A549 (cell line): Measurements from ENCODE around the gene FUBP1. TPM values are rescaled to one million over a fixed set of nuclear protein-coding genes. Genes with fewer than 3 reads are reported as not detected.

Experiments used
- ATAC-seq, 2 experiments: fragments of 200-7000 bp in 1 of 2; fragments of >200 bp in 1 of 2; cut with Nextera tagmentation in 1 of 2; cut with Tn5 transposase in 1 of 2; 3 replicates each; pipeline versions ENCODE4 v1.8.0 to v1.9.1; 2018 to 2020; ENCODE audit warnings: mild to moderate bottlenecking in 1 of 2, moderate library complexity in 1 of 2
- CTCF ChIA-PET: fragments of 300-600 bp; sonication (Branson Sonifier 250); formaldehyde crosslinking; extraction: SDS; loops from one replicate; lab custom pipeline; 2021; ENCODE audit warnings: antibody characterized with exemption, inconsistent platforms; lab: Yijun Ruan, JAX
- POLR2A ChIA-PET: fragments of 350-600 bp; formaldehyde crosslinking; extraction: SDS; loops from one replicate; lab custom pipeline; 2021; ENCODE audit warnings: antibody characterized with exemption, inconsistent platforms; lab: Yijun Ruan, JAX
- DNase-seq, 2 experiments: peaks; one replicate each; pipeline versions ENCODE4 v3.0.0 to v3.0.0-alpha.2; 2011 to 2016; ENCODE audit warnings: low read depth in 1 of 2, low spot score in 1 of 2
- FAIRE-seq: peaks from 2 replicates; lab custom pipeline; 2011; peaks lifted over from hg19 to GRCh38; lab: Jason Lieb, UNC
- H3K27ac ChIP-seq, 2 experiments: fragments of >200 bp; sonication (Bioruptor Twin); formaldehyde crosslinking; 3 replicates each; pipeline ENCODE4 v1.5.1; 2016 to 2017
- H3K4me1 ChIP-seq: fragments of >200 bp; sonication (Bioruptor Twin); formaldehyde crosslinking; 3 replicates; pipeline ENCODE4 v1.6.1; 2016
- H3K4me2 ChIP-seq: fragments of >200 bp; sonication (Bioruptor Twin); formaldehyde crosslinking; 3 replicates; pipeline ENCODE4 v1.6.1; 2016
- H3K4me3 ChIP-seq: fragments of >200 bp; sonication (Bioruptor Twin); formaldehyde crosslinking; 3 replicates; pipeline ENCODE4 v1.5.1; 2016
- H3K9me3 ChIP-seq: fragments of >200 bp; sonication (Bioruptor Twin); formaldehyde crosslinking; 3 replicates; pipeline ENCODE4 v1.6.1; 2016
- ATOH8 ChIP-seq: fragments of 250-450 bp; sonication (Bioruptor Pico); IDR thresholded peaks from 2 replicates; pipeline ENCODE4 v1.5.0; 2020; ENCODE audit warnings: low read depth, mild to moderate bottlenecking, moderate library complexity
- CBX2 ChIP-seq: fragments of 200-600 bp; sonication (generic); IDR thresholded peaks from 2 replicates; pipeline ENCODE4 v1.6.1; 2016; ENCODE audit warnings: low read depth, mild to moderate bottlenecking, borderline replicate concordance
- ELK1 ChIP-seq: fragments of 150-350 bp; IDR thresholded peaks from 2 replicates; pipeline ENCODE4 v1.6.1; 2014; ENCODE audit warnings: low read depth, mild to moderate bottlenecking, low read length
- HDAC2 ChIP-seq: fragments of 200-600 bp; sonication (generic); IDR thresholded peaks from 2 replicates; pipeline ENCODE4 v1.6.1; 2016
- HOXA7 ChIP-seq: fragments of 250-450 bp; sonication (Bioruptor Pico); IDR thresholded peaks from 2 replicates; pipeline ENCODE4 v1.5.0; 2020; ENCODE audit warnings: mild to moderate bottlenecking, moderate library complexity
- MAFK ChIP-seq: fragments of 450-650 bp; IDR thresholded peaks from 2 replicates; pipeline ENCODE4 v1.6.1; 2014; ENCODE audit not compliant: partially characterized antibody
- MAZ ChIP-seq: fragments of 150-350 bp; IDR thresholded peaks from 2 replicates; pipeline ENCODE4 v1.6.1; 2014; ENCODE audit warnings: antibody characterized with exemption, low read depth, low read length, borderline replicate concordance
- MYC ChIP-seq: IDR thresholded peaks from 2 replicates; pipeline ENCODE4 v1.6.1; 2012; ENCODE audit warnings: mild to moderate bottlenecking, inconsistent platforms, low read length, improper control_type of control experiment, borderline replicate concordance
- POLR2A ChIP-seq: IDR thresholded peaks from 2 replicates; pipeline ENCODE4 v1.6.1; 2012; ENCODE audit warnings: mild to moderate bottlenecking, low read length
- RAD21 ChIP-seq, 2 experiments: fragments of >200 bp in 1 of 2; sonication (Bioruptor Twin) in 1 of 2; formaldehyde crosslinking in 1 of 2; IDR thresholded peaks in 1 of 2; conservative IDR thresholded peaks in 1 of 2; 2 replicates in 1 of 2; 3 replicates in 1 of 2; pipeline ENCODE4 v1.6.1; 2012 to 2018; ENCODE audit warnings: inconsistent platforms in 1 of 2
- RARB ChIP-seq: fragments of 250-450 bp; sonication (Bioruptor Pico); IDR thresholded peaks from 2 replicates; pipeline ENCODE4 v1.8.0; 2021; ENCODE audit warnings: mild to moderate bottlenecking, moderate library complexity
- RCOR1 ChIP-seq: fragments of 150-350 bp; IDR thresholded peaks from 2 replicates; pipeline ENCODE4 v1.6.1; 2014; ENCODE audit warnings: antibody characterized with exemption, low read length, low read depth
- RFX5 ChIP-seq: fragments of 450-650 bp; IDR thresholded peaks from 2 replicates; pipeline ENCODE4 v1.7.1; 2014; ENCODE audit warnings: antibody characterized with exemption, mild to moderate bottlenecking, moderate library complexity
- SMC3 ChIP-seq: fragments of >200 bp; sonication (Bioruptor Twin); formaldehyde crosslinking; IDR thresholded peaks from 3 replicates; pipeline ENCODE4 v1.6.1; 2018; ENCODE audit warnings: inconsistent platforms
- TFCP2L1 ChIP-seq: fragments of 250-450 bp; sonication (Bioruptor Pico); IDR thresholded peaks from 2 replicates; pipeline ENCODE4 v1.5.0; 2021; ENCODE audit warnings: mild to moderate bottlenecking
- TP53 ChIP-seq: fragments of 250-450 bp; sonication (Bioruptor Pico); IDR thresholded peaks from 2 replicates; pipeline ENCODE4 v1.5.0; 2021; ENCODE audit warnings: mild to moderate bottlenecking, moderate library complexity
- ZNF302 ChIP-seq: fragments of 250-450 bp; sonication (Bioruptor Pico); IDR thresholded peaks from 2 replicates; pipeline ENCODE4 v1.9.0; 2021; ENCODE audit warnings: inconsistent platforms, mild to moderate bottlenecking, moderate library complexity
- WGBS: methylation state at CpG from one replicate; pipeline ENCODE4 v1.1.6; 2017; ENCODE audit errors: missing lambda C conversion rate; 5-methylcytosine and 5-hydroxymethylcytosine counted together
- polyA plus RNA-seq, 4 experiments: library from polyadenylated mRNA; depleted of rRNA in 3 of 4; stranded (reverse); fragments of >200 nt; fragmentation: RNase III in 1 of 4; extraction: RNeasy Plus Mini Kit Qiagen cat#74134 plus additional on column Dnase treatment in 1 of 4; gene quantifications; 2 replicates in 3 of 4; 3 replicates in 1 of 4; pipeline ENCODE4 v1.2.3, GENCODE V29; 2011 to 2017
- TF ChIP-seq, protein P1 (sequence below): fragments of 450-650 bp; IDR thresholded peaks from 2 replicates; pipeline ENCODE4 v1.6.1; 2014; ENCODE audit warnings: antibody characterized with exemption

Gene FUBP1
- polyA plus RNA-seq, 2 of the 4 experiments (the other 2 are of a cell fraction) = 128 to 183 TPM

DNA sequence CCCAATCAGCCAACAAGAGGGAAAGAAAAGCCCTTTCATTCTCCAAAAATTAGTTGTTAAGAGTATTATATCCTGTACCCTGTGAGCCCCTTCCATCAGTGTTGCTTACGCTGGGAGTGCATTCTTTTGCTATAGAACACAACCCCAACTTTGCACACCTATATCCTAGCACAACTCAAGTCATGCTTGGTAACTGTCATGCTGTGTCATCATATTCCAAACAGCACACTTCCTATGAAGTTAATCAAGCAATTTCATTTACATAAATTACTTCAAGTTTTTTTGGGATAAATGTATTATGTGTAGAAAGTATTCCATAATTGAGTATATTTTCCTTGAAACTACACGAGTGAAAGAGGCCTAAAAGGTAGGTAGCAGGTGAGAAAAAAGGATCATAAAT, 20.0 kb downstream of the FUBP1 start:
- no peak for ATAC-seq
- Histone ChIP-seq H3K27ac (no peak overlapping the region), H3K9me3 (no peaks in the 10 kb centered on the region), H3K4me1 (peaks cover 16% of the 10 kb centered on the region), H3K4me3 (no peak overlapping the region), H3K4me2 (no peak overlapping the region)
- 92% methylated on average over 2 of the region's 2 CpGs for WGBS
- no peak for FAIRE-seq
- TF ChIP-seq RFX5 = no peak
- TF ChIP-seq ELK1 = no peak
- TF ChIP-seq TP53 = no peak
- peak; percentile 40 for TF ChIP-seq MAFK
- TF ChIP-seq RARB (CRISPR knock-in tag) = no peak
- TF ChIP-seq, protein P1, sequence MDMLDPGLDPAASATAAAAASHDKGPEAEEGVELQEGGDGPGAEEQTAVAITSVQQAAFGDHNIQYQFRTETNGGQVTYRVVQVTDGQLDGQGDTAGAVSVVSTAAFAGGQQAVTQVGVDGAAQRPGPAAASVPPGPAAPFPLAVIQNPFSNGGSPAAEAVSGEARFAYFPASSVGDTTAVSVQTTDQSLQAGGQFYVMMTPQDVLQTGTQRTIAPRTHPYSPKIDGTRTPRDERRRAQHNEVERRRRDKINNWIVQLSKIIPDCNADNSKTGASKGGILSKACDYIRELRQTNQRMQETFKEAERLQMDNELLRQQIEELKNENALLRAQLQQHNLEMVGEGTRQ = no peak
- ChIA-PET CTCF (no interaction called here), POLR2A (no interaction called here)
- DNase-seq = no peak

DNA sequence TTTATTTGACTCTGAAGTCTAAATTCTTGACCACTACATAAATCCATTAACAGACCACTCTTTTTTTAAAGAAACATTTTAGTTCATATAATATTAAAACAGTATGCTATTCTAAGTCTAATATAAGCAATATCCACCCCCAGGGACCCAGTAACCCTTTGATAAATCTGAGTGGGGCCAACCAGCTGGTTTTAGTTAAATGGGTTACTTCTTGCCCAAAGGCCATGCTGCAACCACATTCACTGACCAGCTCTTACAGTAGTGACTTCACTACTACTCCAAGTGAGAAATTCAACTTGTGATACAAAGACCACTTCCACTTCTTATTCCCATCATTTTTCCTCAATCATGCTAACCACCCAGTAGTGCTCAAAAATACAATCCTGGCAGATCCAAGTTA, 20.5 kb downstream of the FUBP1 start:
- peaks cover 16% of the 10 kb centered on the region for H3K4me1 ChIP-seq
- FAIRE-seq (no peak), ATAC-seq (no peak), DNase-seq (no peak)
- H3K4me3 ChIP-seq = no peak overlapping the region
- H3K4me2 ChIP-seq = no peak overlapping the region
- H3K27ac ChIP-seq = no peak overlapping the region
- ChIA-PET CTCF (no interaction called here), POLR2A (no interaction called here)
- TF ChIP-seq RAD21 (conservative IDR thresholded peaks at IDR 0.05 in 1 of 2, IDR thresholded peaks at IDR 0.05 in 1 of 2) (no peak), POLR2A (no peak), HOXA7 (CRISPR knock-in tag) (no peak), RCOR1 (no peak), MAZ (no peak), SMC3 (no peak), MYC (no peak), TFCP2L1 (CRISPR knock-in tag) (no peak), MAFK (no peak), HDAC2 (no peak), CBX2 (no peak), ELK1 (no peak), ATOH8 (no peak), ZNF302 (CRISPR knock-in tag) (no peak)
- TF ChIP-seq, protein P1 = no peak
- H3K9me3 ChIP-seq = no peaks in the 10 kb centered on the region

GRCh38 chr1:77956464-77956863, 22.4 kb downstream of the FUBP1 start:
- TF ChIP-seq TFCP2L1 (CRISPR knock-in tag) (no peak), POLR2A (no peak)

More at GRCh38 chr1:77956464-77956863, 22.4 kb downstream of the FUBP1 start:
- whole genome bisulfite sequencing = 89% methylated on average over 3 of the region's 3 CpGs
- Histone ChIP-seq H3K4me1 (peaks cover 3% of the 10 kb centered on the region; the same call in 2 of the 3 replicates), H3K4me2 (no peak overlapping the region), H3K27ac (no peak overlapping the region), H3K4me3 (no peak overlapping the region), H3K9me3 (no peaks in the 10 kb centered on the region)
- FAIRE-seq (no peak), DNase-seq (no peak), ATAC-seq (no peak)
- CTCF ChIA-PET = interaction anchor here (0.6 to 2.2 kb wide), 5 partner anchors 9 to 158 kb away, joined by 3 to 10 read pairs (median 4); no protein-coding TSS in a partner anchor
- POLR2A ChIA-PET = interaction anchor here (0.6 to 1.2 kb wide), 2 partner anchors 18 to 48 kb away, joined by 3 to 4 read pairs; partner anchors contain the start of gene DNAJB4
